HG03520 (cell line): Measurements from ENCODE around the gene DNAH14.
"Not testable (repeated sequence)": the region's sequence is repeated elsewhere in the genome, so short reads cannot be mapped to it uniquely, and the experiment has no call there.

Source experiments
- ATAC-seq: cut with Tn5 transposase; IDR thresholded peaks from one replicate; pipeline ENCODE4 v1.9.1; 2021; ENCODE audit warnings: mild to moderate bottlenecking, moderate library complexity; ENCODE audit not compliant: unreplicated experiment

Gene DNAH14

DNA sequence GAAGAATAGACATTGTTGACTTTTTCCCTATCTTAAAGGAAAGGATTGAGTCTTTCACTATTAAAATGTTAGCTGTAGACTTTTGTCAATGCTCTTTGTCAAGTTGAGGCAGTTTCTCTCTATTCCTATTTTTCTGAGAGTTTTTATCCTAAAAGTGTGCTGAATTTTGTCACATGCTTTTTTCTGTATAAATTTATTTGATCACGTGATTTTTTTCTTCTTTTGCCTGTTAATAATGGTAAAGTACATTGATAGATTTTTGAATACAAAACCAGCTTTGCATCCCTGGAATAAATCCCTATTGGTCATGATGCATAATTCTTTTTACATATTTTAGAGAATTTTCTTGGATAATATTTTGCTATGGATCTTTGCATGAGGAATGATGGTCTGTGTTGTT lies 60.1 kb downstream of the DNAH14 start:
- no peak for ATAC-seq

GRCh38 chr1:224991550-224991949 lies 62.1 kb downstream of the DNAH14 start:
- ATAC-seq: not testable (repeated sequence)

DNA sequence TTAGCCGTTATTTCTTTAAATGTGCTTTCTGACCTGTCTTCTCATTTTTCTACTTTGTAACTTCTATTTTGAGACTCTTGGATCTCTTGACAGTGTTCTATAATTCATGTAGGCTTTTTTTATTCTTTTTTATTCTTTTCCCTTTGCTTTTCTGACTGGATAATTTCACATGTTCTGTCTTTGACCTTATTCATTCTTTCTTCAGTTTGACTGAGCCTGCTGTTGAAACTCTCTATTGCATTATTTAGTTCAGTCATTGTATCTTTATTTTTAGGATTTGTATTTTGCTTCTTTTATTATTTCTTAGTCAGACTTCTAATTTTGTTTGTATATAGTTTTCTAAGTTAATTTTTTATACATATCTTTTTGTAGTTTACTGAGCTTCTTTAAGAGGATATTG lies 66.1 kb downstream of the DNAH14 start:
- ATAC-seq: no peak

DNA sequence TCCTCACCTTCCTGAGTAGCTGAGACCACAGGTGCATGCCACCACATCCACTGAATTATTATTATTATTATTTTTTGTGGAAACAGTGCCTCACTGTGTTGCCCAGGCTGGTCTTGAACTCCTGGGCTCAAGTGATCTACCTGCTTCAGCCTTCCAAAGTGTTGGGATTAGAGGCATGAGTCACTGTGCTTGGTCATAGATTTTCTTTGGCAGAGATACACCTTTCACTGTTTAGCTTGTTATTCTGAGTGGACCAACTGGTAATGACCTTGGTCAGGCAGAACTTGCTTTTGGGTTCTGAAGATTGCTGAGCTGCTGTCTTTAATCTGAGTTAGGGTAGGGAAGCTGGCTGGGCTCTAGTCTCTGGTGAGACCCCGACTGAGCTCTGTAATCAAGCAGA lies 66.8 kb downstream of the DNAH14 start:
- ATAC-seq: no peak

- no peak for ATAC-seq
Measured at GRCh38 chr1:224998185-224998584, 68.7 kb downstream of the DNAH14 start.

DNA sequence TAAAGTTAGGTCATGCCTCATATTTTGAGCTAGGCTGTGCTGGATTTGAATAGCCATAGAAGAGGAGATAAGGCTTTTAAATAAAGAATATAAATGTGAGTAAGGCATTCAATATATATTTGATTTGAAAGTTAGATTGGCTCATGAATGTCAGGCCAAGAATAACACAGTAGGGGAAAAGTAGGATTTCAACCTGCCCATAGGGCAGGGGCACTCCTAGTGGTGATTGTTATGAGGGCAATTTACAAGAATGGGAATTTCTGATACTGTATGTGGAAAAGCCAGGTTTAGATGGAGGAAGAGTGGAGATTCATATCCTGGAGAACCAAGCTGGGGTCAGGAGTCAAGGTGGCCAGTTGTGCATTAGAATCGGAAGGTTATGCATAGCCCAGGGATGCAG lies 74.9 kb downstream of the DNAH14 start:
- ATAC-seq: no peak

DNA sequence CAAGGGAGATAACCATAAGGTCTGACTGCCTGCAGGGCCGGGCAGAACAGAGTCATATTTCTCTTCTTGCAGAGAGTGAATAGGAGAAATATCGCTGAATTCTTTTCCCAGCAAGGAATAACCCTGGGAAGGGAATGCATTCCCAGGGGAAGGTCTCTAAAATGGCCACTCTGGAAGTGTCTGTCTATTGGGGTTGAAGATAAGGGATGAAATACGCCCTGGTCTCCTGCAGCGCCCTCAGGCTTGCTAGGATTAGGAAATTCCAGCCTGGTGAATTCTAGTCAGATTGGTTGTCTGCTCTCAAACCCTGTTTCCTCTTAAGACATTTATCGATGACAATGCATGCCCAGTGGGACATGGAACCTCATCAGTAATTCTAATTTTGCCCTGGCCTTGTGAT lies 76.9 kb downstream of the DNAH14 start:
- ATAC-seq: not testable (repeated sequence)

DNA sequence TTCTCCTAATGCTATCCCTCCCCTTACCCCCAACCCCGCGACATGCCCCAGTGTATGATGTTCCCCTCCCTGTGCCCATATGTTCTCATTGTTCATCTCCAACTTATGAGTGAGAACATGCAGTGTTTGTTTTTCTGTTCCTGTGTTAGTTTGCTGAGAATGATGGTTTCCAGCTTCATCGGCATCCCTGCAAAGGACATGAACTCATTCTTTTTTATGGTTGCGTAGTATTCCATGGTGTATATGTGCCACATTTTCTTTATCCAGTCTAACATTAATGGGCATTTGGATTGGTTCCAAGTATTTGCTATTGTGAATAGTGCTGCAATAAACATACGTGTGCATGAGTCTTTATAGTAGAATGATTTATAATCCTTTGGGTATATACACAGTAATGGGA lies 78.6 kb downstream of the DNAH14 start:
- not testable (repeated sequence) for ATAC-seq

DNA sequence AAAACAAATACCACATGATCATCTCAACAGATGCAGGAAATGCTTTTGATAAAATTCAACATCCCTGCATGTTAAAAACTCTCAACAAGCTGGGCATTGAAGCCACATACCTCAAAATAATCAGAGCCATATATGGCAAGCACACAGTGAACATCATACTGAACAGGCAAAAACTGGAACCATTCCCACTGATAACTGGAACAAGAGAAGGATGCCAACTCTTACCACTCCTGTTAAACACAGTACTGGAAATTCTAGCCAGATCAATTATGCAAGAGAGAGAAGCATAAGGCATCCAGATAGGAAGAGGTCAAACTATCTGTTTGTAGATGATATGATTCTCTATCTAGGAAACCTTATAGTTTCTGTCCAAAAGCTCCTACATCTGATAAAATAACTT lies 91.6 kb downstream of the DNAH14 start:
- ATAC-seq: no peak

- no peak for ATAC-seq
Measured at GRCh38 chr1:225026701-225027100, 97.2 kb downstream of the DNAH14 start.

- ATAC-seq: not testable (repeated sequence)
Measured at GRCh38 chr1:225036441-225036840, 107.0 kb downstream of the DNAH14 start.

DNA sequence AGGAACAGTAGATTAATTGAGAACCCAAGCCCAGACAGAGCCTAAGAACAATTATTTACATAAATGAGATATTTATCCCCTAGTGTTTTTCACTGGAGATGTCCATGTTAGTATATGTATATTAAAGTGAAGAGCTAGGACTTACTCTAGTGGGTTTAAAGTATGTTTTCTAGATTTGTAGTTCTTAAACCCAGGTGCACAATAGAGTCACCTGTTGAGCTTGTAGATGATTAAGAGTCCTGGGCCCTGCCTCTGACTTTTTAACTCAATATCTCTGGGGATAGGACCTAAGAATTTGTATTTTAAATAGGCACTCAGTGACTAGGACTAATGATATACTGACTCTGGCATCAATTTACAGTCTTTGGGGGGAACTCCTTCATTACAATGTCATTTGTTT lies 112.8 kb downstream of the DNAH14 start:
- ATAC-seq: no peak

- no peak for ATAC-seq
Measured at GRCh38 chr1:225044258-225044657, 114.8 kb downstream of the DNAH14 start.

GRCh38 chr1:225049594-225049993 lies 120.1 kb downstream of the DNAH14 start:
- no peak for ATAC-seq

DNA sequence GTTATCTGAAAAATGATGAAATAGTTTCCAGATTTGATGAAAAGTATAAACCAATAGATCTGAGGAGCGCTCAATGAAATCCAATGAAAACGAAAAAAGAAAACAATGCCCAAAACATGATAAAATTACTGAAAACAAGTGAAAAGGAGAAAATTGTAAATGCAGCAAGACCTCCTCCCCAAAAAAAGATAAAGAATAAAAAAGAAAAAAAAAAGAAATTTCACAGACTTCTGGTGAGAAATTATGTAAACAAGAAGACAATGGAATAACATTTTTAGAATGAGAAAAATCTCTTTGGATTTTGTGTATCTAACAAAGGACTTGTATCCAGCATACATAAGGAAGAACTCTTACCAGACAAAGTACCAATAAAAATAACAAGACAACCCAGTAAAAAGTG lies 134.2 kb downstream of the DNAH14 start:
- ATAC-seq: no peak

GRCh38 chr1:225070972-225071371 lies 141.5 kb downstream of the DNAH14 start:
- ATAC-seq: no peak

DNA sequence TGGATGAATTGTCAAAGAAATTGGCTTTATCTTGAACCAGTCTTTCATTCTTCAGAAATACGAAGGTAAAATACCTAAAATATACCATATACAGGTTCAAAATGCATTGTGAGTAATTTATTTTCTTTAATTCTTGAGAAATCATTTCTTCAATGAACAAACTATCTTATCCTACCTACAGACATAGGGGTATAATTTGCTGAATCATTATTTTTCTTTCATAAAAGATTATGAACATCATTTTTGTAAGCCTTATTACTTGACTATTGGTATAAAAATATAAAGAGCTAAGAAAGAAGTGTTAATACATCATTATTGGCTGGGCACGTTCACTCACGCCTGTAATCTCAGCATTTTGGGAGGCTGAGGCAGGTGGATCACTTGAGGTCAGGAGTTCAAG lies 167.7 kb downstream of the DNAH14 start:
- no peak for ATAC-seq

- ATAC-seq: no peak
Measured at GRCh38 chr1:225111000-225111399, 181.5 kb downstream of the DNAH14 start.

- no peak for ATAC-seq
Measured at GRCh38 chr1:225113265-225113664, 183.8 kb downstream of the DNAH14 start.

GRCh38 chr1:225114354-225114990 lies 185.0 kb downstream of the DNAH14 start:
- ATAC-seq: no peak

DNA sequence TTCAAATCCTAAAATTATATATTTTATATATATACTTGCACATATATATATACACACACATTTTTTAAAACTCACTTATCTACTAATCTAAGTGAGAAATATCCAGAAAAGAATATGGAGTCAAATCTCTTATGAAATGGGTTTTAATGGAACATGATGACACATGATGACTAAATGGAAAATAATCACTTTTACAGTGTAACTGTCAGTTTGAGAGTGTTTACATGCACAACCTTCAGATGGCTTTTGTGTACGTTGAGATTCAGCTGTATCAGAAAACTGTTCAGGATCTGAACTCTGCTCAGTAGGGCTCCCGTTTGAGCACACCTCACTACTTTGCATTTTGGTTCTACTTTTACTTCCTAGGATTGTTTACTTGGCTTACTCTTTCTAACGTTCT lies 189.8 kb downstream of the DNAH14 start:
- no peak for ATAC-seq

- no peak for ATAC-seq
Measured at GRCh38 chr1:225121095-225121494, 191.6 kb downstream of the DNAH14 start.

GRCh38 chr1:225131869-225132268 lies 202.4 kb downstream of the DNAH14 start:
- ATAC-seq: no peak
